Skeletal muscle tissue (tissue), 4 donors: ENCODE data around the gene ARHGAP10. TPM values are rescaled to one million over a fixed set of nuclear protein-coding genes. Genes with fewer than 3 reads are reported as not detected.

Experiments used
- H3K27ac ChIP-seq: one replicate; pipeline ENCODE4 v1.7.0; 2013; ENCODE audit warnings: mild to moderate bottlenecking, low read depth, low read length, inconsistent platforms
- H3K27me3 ChIP-seq, 3 donors: one replicate each; pipeline ENCODE4 v1.7.0; 2013; ENCODE audit warnings: low read length in 3 of 3; ENCODE audit not compliant: control insufficient read depth in 3 of 3, insufficient read depth in 3 of 3
- H3K36me3 ChIP-seq, 3 donors: one replicate each; pipeline ENCODE4 v1.7.0; 2013; ENCODE audit warnings: low read length in 3 of 3; ENCODE audit not compliant: control insufficient read depth in 3 of 3, insufficient read depth in 3 of 3
- H3K4me1 ChIP-seq, 3 donors: one replicate each; pipeline ENCODE4 v1.7.0; 2013; ENCODE audit warnings: low read length in 3 of 3, mild to moderate bottlenecking in 3 of 3; ENCODE audit not compliant: control insufficient read depth in 3 of 3, insufficient read depth in 3 of 3
- H3K4me3 ChIP-seq, 3 donors: one replicate each; pipeline ENCODE4 v1.7.0; 2013; ENCODE audit warnings: low read length in 3 of 3
- H3K9ac ChIP-seq, 3 donors: one replicate each; pipeline ENCODE4 v1.7.0; 2013; ENCODE audit warnings: low read length in 3 of 3, mild to moderate bottlenecking in 3 of 3, moderate library complexity in 2 of 3, low read depth in 1 of 3
- H3K9me3 ChIP-seq, 3 donors: one replicate each; pipeline ENCODE4 v1.7.0; 2013; ENCODE audit warnings: low read length in 3 of 3; ENCODE audit not compliant: control insufficient read depth in 3 of 3
- total RNA-seq: library from RNA; depleted of rRNA; stranded (reverse); fragments of >200 nt; gene quantifications from one replicate; pipeline ENCODE4 v1.2.3, GENCODE V29; 2014
- donor health status: Osteomylitis.

ARHGAP10 gene
- total RNA-seq, 1 donor from 2014 or later = 88.7 TPM

DNA sequence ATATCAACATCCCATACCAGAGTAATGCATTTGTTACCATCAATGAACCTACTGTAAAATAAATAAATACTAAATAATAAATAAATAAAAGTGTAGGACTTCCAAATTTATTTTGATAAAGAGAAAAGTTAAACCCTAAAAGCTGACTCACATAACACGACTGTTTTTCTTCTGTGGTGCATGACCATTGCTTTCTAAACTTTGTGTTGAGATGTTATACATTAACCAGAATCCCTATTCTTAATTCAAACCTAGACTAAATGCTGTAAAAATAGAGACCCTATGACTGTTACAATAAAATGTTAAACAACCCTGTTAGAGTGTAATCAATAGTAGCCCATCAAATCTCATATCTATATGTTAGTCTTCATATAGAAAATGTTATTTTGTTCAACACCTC lies 27.0 kb upstream of the ARHGAP10 start:
- no peaks in the 10 kb centered on the region for H3K27me3 ChIP-seq
- no peaks in the 10 kb centered on the region for H3K9me3 ChIP-seq
- H3K4me1 ChIP-seq = no peaks in the 10 kb centered on the region
- H3K9ac ChIP-seq = no peak overlapping the region
- H3K4me3 ChIP-seq = no peak overlapping the region
- H3K27ac ChIP-seq = no peak overlapping the region
- H3K36me3 ChIP-seq = no peaks in the 10 kb centered on the region

DNA sequence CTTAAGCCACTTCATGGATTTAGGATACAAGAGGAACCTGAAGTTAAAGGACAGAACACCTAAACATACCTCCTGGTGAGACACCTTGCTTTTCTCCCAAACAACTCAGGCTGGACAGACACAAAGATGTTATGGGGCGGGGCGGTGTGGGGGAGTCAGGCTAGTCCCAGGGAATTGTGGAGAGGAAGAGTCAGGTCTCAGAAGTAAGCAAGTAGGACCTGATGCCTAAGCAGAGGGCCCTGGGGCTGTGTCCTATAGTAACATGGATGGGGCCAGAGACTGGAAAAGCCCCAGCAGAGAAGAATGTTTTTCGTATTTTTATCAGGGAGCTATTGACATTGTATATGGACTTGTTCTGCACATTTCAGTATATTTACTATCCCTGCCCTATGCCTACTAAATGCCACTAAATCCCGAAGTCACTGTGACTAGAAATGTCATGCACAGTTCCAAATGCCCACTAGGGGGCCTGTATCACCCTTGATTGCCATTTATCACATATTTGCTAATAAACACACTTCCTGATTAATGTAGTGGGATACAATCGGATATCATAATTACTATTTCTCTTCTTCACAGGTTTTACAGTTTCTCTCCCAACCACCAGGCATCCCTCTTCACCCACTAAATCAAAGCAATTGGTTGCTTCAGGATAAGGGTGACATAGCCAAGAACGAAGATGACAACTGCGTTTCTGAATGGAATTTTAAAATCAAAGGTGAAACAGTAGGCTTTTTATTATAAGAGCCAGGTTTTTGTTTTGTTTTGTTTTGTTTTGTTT lies 23.8 kb upstream of the ARHGAP10 start:
- no peaks in the 10 kb centered on the region for H3K27me3 ChIP-seq
- H3K4me1 ChIP-seq = no peaks in the 10 kb centered on the region
- H3K4me3 ChIP-seq = peak overlapping the region in 2 of 3 donors; percentile 15 to 34
- H3K36me3 ChIP-seq = no peaks in the 10 kb centered on the region
- H3K9me3 ChIP-seq = no peaks in the 10 kb centered on the region
- H3K27ac ChIP-seq = no peak overlapping the region
- H3K9ac ChIP-seq = no peak overlapping the region

DNA sequence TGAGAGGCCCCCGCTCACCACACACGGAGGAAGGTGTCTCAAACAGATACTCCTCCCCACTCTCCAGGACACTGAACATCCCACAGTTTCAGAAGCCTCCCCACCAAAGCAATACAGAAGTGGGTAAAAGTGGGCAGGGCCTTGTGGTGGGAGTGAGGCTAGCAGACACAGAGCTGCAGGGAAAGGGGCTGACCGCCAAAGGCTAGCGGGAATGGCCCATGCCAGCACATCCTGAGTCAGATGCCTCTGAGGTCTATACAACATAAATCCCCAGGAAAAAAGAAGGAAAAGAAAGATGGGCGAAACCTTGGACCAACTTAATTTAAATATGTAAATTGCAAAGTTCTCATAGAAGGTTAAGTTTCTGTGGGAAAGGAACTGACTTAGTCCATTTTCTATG lies 21.9 kb upstream of the ARHGAP10 start:
- no peaks in the 10 kb centered on the region for H3K36me3 ChIP-seq
- no peaks in the 10 kb centered on the region for H3K27me3 ChIP-seq
- H3K4me3 ChIP-seq = no peak overlapping the region
- H3K9ac ChIP-seq = no peak overlapping the region
- no peaks in the 10 kb centered on the region for H3K9me3 ChIP-seq
- H3K27ac ChIP-seq = no peak overlapping the region
- no peaks in the 10 kb centered on the region for H3K4me1 ChIP-seq

DNA sequence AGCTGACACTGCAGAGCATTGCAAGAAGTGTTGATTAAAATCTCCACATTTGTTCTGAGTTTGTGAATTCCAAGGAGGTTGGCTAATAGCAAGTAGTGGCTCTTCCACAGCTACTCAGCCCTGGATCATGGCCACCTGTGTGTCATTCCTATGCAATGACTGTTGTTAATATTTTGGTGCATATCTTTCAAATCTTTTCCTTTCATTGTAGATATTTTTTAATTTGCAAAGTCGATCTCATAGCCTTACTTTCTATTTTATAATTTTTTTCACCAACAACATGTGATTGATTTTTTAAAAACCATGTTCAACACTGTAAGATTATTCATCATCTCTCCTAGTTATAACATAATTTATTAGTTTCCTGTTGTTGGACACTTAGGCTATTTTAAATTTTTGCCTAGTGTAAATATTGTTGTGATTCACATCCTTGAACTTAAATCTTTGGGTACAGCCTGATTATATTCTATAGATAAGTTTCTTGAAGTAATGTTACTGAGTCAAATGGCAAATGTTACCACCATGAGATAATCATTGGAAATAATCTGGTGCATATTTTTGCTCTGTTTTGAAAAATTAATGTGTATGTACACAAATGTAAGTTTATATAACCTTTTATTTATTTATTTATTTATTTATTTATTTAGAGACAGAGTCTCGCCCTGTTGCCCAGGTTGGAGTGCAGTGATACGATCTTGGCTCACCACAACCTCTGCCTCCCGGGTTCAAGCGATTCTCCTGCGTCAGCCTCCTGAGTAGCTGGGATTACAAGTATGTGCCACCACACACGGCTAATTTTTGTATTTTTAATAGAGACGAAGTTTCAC lies 17.1 kb upstream of the ARHGAP10 start:
- no peaks in the 10 kb centered on the region for H3K27me3 ChIP-seq
- H3K4me1 ChIP-seq = no peaks in the 10 kb centered on the region
- no peak overlapping the region for H3K4me3 ChIP-seq
- H3K36me3 ChIP-seq = no peaks in the 10 kb centered on the region
- H3K27ac ChIP-seq = no peak overlapping the region
- H3K9ac ChIP-seq = no peak overlapping the region
- no peaks in the 10 kb centered on the region for H3K9me3 ChIP-seq

DNA sequence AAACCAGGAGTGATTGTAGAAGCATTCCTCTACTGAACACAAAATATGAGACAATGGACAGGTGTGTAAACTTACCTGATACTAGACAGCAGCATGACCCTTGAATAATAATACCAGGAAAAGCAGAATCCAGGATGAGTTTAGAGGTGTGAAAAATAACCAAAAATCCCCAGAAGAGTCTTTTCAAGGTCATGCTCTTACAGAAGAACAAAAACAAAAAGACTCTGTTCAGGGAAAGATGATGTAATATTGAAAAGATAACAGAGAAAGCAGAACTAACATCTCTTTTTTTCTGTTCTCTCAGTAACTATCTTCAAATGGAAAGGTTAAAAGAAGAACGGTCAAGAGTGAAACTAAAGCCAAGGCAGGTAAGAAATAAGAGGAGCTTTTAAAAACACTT lies 14.0 kb upstream of the ARHGAP10 start:
- Histone ChIP-seq H3K4me3 (no peak overlapping the region), H3K4me1 (no peaks in the 10 kb centered on the region), H3K9me3 (no peaks in the 10 kb centered on the region), H3K27me3 (no peaks in the 10 kb centered on the region), H3K36me3 (no peaks in the 10 kb centered on the region), H3K9ac (no peak overlapping the region), H3K27ac (no peak overlapping the region)

DNA sequence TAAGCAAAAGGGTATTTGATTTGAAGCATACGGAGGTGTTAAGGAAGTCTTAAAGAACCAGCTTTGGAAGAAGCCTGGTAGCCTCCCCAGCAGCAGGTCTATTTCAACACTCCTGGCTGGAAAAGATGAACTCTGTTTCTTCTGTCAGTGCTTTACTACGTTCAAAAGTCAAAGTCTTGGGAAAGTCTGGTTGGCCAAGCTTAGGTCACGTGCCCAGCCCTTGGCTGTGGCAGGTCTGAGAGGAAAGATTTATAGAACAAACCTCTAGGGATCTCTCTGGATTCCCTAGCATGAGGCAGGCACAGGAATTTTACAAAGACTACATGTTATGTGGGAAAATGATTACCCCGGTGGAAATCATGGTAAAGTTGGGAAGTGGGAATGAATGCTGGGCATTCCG lies 8.6 kb upstream of the ARHGAP10 start:
- Histone ChIP-seq H3K9ac (no peak overlapping the region), H3K27me3 (no peaks in the 10 kb centered on the region), H3K4me1 (peaks cover 0 to 2% (median 0%) of the 10 kb centered on the region in 3 donors), H3K27ac (no peak overlapping the region), H3K36me3 (no peaks in the 10 kb centered on the region), H3K4me3 (no peak overlapping the region), H3K9me3 (no peaks in the 10 kb centered on the region)

DNA sequence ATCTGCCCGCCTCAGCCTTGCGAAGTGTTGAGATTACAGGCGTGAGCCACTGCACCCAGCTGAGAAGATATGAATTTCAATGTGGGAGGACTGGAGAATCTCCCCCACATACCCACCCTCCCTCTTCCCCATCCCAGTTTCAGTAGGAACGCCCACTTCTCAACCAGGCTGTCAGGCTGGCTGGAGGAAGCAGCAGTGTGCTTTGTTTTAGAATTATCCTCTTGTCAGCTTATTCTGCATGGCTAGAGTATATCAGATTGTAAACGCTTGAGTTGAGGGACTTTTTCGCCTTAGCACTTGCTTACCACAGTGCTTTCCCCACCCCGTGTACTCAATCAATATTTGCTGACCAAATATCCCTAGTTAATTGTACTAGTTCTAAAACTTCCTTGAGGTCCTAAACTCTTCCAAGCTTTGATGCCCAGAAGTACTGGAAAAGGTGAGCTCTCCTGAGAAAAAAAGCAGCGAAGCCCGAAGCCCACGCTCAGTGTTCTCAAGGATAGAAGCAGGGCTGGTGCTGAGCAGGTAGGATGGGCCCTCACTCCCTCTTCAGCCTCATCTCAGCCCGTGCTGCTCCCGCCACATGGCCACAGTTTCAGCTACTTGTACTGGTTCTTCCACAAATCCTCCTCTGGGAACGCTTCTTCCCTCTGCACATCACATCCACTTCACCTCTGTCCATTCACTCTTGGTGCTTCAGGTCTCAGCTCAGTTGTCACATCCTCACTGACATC lies 7.3 kb upstream of the ARHGAP10 start:
- Histone ChIP-seq H3K4me1 (peaks cover 0 to 2% (median 0%) of the 10 kb centered on the region in 3 donors), H3K27me3 (no peaks in the 10 kb centered on the region), H3K4me3 (no peak overlapping the region), H3K27ac (no peak overlapping the region), H3K36me3 (no peaks in the 10 kb centered on the region), H3K9me3 (no peaks in the 10 kb centered on the region), H3K9ac (no peak overlapping the region)

DNA sequence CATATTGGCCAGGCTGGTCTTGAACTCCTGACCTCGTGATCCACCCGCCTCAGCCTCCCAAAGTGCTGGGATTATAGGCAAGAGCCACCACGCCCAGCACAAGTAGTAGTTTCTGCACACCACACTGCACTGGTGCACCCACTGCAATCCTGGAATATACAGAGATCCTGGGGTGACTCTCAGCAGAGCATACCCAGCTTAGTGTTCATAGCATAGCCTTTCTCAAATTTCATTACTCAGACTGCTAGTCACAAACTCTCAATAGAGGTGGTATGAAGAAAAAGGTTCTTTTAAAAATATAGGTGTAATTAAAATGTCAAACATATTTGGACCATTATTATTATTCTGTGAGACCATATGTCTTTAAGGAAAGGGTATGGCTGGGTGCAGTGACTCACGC lies 6.2 kb upstream of the ARHGAP10 start:
- Histone ChIP-seq H3K36me3 (no peaks in the 10 kb centered on the region), H3K9ac (no peak overlapping the region), H3K4me3 (no peak overlapping the region), H3K27me3 (no peaks in the 10 kb centered on the region), H3K4me1 (peaks cover 0 to 2% (median 0%) of the 10 kb centered on the region in 3 donors), H3K9me3 (no peaks in the 10 kb centered on the region), H3K27ac (no peak overlapping the region)

DNA sequence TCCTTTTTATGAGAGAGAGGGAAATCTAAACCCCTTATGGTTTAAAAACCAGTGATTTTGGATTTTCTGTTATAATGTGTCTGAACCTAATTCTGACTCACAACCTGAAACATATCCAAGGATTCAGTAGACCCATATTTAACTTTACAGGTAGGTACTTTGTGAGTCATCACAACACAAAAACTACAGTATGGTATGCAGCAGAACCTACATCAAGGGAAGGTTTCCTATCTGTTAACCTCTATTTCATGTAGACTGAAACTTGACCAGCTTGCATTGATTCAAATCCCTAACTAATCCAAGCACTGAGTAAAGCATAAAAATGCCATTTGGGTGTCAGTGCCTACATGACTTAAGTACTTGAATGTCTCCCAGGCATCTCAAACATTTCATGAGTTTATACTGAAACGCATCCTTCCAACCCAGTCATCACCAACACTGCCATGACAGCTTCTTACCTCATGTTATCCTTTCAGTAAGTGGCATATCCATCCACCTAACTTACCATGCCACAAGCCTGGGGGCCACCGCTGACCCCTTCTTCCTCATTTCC lies 4.3 kb upstream of the ARHGAP10 start:
- H3K36me3 ChIP-seq = no peaks in the 10 kb centered on the region
- H3K27ac ChIP-seq = no peak overlapping the region
- H3K4me1 ChIP-seq = peaks cover 0 to 7% (median 2%) of the 10 kb centered on the region in 3 donors
- H3K27me3 ChIP-seq = no peaks in the 10 kb centered on the region
- H3K9me3 ChIP-seq = no peaks in the 10 kb centered on the region
- H3K4me3 ChIP-seq = no peak overlapping the region
- no peak overlapping the region for H3K9ac ChIP-seq
